B cell (primary cell): Measurements from ENCODE around the gene ZSWIM4. TPM values are rescaled to one million over a fixed set of nuclear protein-coding genes. Genes with fewer than 3 reads are reported as not detected.
"Not testable (repeated sequence)": the region's sequence is repeated elsewhere in the genome, so short reads cannot be mapped to it uniquely, and the experiment has no call there.

ENCODE experiments used
- ATAC-seq: fragments of 200-7000 bp; cut with Tn5 transposase; one replicate; pipeline ENCODE4 v1.10.0; 2021; ENCODE audit warnings: low read depth, mild to moderate bottlenecking, moderate number of reproducible peaks, moderate library complexity
- CTCF ChIA-PET: fragments of 350-600 bp; sonication (Branson Sonifier 250); formaldehyde crosslinking; loops from one replicate; lab custom pipeline; 2021; ENCODE audit warnings: antibody characterized with exemption, inconsistent platforms; lab: Charles Lee
- POLR2A ChIA-PET: fragments of 350-600 bp; sonication (Branson Sonifier 250); formaldehyde crosslinking; loops from one replicate; lab custom pipeline; 2021; ENCODE audit warnings: antibody characterized with exemption; lab: Charles Lee
- DNase-seq: peaks from one replicate; pipeline ENCODE4 v3.0.0; 2013
- H2AFZ ChIP-seq: 2 replicates; pipeline ENCODE4 v1.6.1; 2012; ENCODE audit warnings: mild to moderate bottlenecking, low read depth, low read length; ENCODE audit not compliant: insufficient read depth, poor library complexity, severe bottlenecking
- H3K27ac ChIP-seq, 2 donors: 1 replicate in 1 of 2; 2 replicates in 1 of 2; pipeline ENCODE4 v1.5.1; 2012 to 2013; ENCODE audit warnings: low read length in 2 of 2, mild to moderate bottlenecking in 2 of 2, moderate library complexity in 1 of 2
- H3K27me3 ChIP-seq, 4 experiments: fragments of 200-600 bp in 1 of 4; sonication (generic) in 1 of 4; replicated peaks in 1 of 4; 1 replicate in 2 of 4; 2 replicates in 2 of 4; pipeline versions ENCODE4 v1.6.1 to v1.7.0; 2013 to 2016; ENCODE audit warnings: low read length in 3 of 4, mild to moderate bottlenecking in 2 of 4, mixed read lengths in 1 of 4, moderate library complexity in 1 of 4; ENCODE audit not compliant: insufficient read depth in 4 of 4, control insufficient read depth in 3 of 4; ENCODE audit errors: control extremely low read depth in 1 of 4
- H3K36me3 ChIP-seq, 2 experiments: replicated peaks in 1 of 2; 1 replicate in 1 of 2; 2 replicates in 1 of 2; pipeline versions ENCODE4 v1.6.1 to v1.7.1; 2013; ENCODE audit warnings: low read length in 1 of 2; ENCODE audit not compliant: insufficient read depth in 2 of 2, control insufficient read depth in 1 of 2; ENCODE audit errors: control extremely low read depth in 1 of 2, extremely low read depth in 1 of 2
- H3K4me1 ChIP-seq, 2 donors: fragments of 200-600 bp in 1 of 2; sonication (generic) in 1 of 2; 1 replicate in 1 of 2; 2 replicates in 1 of 2; pipeline versions ENCODE4 v1.5.1 to v1.6.1; 2013 to 2017; ENCODE audit warnings: low read length in 2 of 2; ENCODE audit not compliant: control insufficient read depth in 2 of 2, insufficient read depth in 2 of 2
- H3K4me2 ChIP-seq: replicated peaks from 2 replicates; pipeline ENCODE3; 2012; ENCODE audit warnings: mild to moderate bottlenecking, low read depth, low read length; ENCODE audit not compliant: poor library complexity, severe bottlenecking
- H3K4me3 ChIP-seq, 5 experiments: fragments of 200-600 bp in 1 of 5; sonication (generic) in 1 of 5; 1 replicate in 3 of 5; 2 replicates in 2 of 5; pipeline versions ENCODE4 v1.5.1 to v1.7.0; 2011 to 2016; ENCODE audit warnings: low read length in 4 of 5, mild to moderate bottlenecking in 4 of 5, low read depth in 2 of 5, control low read depth in 1 of 5, moderate library complexity in 1 of 5; ENCODE audit not compliant: insufficient read depth in 1 of 5; ENCODE audit errors: control extremely low read depth in 1 of 5, extremely low read depth in 1 of 5
- H3K79me2 ChIP-seq: fragments of 200-600 bp; sonication (generic); one replicate; pipeline ENCODE4 v1.6.0; 2016; ENCODE audit warnings: low read length; ENCODE audit not compliant: control insufficient read depth, insufficient read depth
- H3K9ac ChIP-seq: fragments of 200-600 bp; sonication (generic); 2 replicates; pipeline ENCODE4 v1.6.1; 2017; ENCODE audit warnings: mild to moderate bottlenecking, low read length, moderate library complexity
- H3K9me3 ChIP-seq, 3 donors: one replicate each; pipeline versions ENCODE4 v1.6.1 to v1.7.1; 2013; ENCODE audit warnings: low read length in 2 of 3; ENCODE audit not compliant: control insufficient read depth in 2 of 3, insufficient read depth in 1 of 3; ENCODE audit errors: control extremely low read depth in 1 of 3
- H4K20me1 ChIP-seq: 2 replicates; pipeline ENCODE4 v1.6.0; 2012; ENCODE audit warnings: mild to moderate bottlenecking, low read length; ENCODE audit not compliant: insufficient read depth, control insufficient read depth, poor library complexity, severe bottlenecking
- H3K27ac Mint-ChIP-seq: one replicate; pipeline ENCODE4 v1.8.0; 2021; ENCODE audit warnings: mixed read lengths
- H3K27me3 Mint-ChIP-seq: one replicate; pipeline ENCODE4 v1.8.0; 2021; ENCODE audit warnings: mixed read lengths
- H3K4me1 Mint-ChIP-seq: one replicate; pipeline ENCODE4 v1.8.0; 2021; ENCODE audit warnings: mixed read lengths
- H3K4me3 Mint-ChIP-seq: one replicate; pipeline ENCODE4 v1.8.0; 2021; ENCODE audit warnings: mixed read lengths
- H3K9me3 Mint-ChIP-seq: one replicate; pipeline ENCODE4 v1.8.0; 2022; ENCODE audit warnings: mixed read lengths; ENCODE audit not compliant: insufficient read depth
- EZH2 ChIP-seq: IDR thresholded peaks from 2 replicates; pipeline ENCODE4 v1.6.1; 2012; ENCODE audit warnings: borderline replicate concordance, low read depth, mild to moderate bottlenecking, moderate library complexity, low read length; ENCODE audit not compliant: insufficient read depth, poor library complexity, severe bottlenecking
- WGBS: methylation state at CpG from one replicate; pipeline ENCODE4 v1.1.5; 2013; ENCODE audit warnings: missing lambda C conversion rate; ENCODE audit not compliant: insufficient coverage; 5-methylcytosine and 5-hydroxymethylcytosine counted together
- intact Hi-C: fragments of 100-400 bp; cut with micrococcal nuclease; formaldehyde crosslinking; loops from one replicate; pipeline ENCODE4 v1.10.0; 2022
- polyA plus RNA-seq: library from polyadenylated mRNA; depleted of rRNA; stranded (reverse); fragments of >200 nt; gene quantifications from 2 replicates; pipeline ENCODE4 v1.2.3, GENCODE V29; 2012
- total RNA-seq, 2 donors: library from RNA; stranded (reverse); fragments of 120-200 nt in 1 of 2; gene quantifications; 1 replicate in 1 of 2; 2 replicates in 1 of 2; pipeline versions ENCODE4 v1.2.3 to v1.2.4, GENCODE V29; 2013 to 2022
- TF ChIP-seq, protein P1 (sequence below): fragments of 200-600 bp; IDR thresholded peaks from one replicate; pipeline ENCODE4 v1.8.0; 2022; ENCODE audit warnings: antibody characterized with exemption, mild to moderate bottlenecking

Gene ZSWIM4
- total and polyA plus RNA-seq, 2 donors (not counting 1 experiment from before 2014, with no cell fraction given): 2.6 to 10.6 TPM

DNA sequence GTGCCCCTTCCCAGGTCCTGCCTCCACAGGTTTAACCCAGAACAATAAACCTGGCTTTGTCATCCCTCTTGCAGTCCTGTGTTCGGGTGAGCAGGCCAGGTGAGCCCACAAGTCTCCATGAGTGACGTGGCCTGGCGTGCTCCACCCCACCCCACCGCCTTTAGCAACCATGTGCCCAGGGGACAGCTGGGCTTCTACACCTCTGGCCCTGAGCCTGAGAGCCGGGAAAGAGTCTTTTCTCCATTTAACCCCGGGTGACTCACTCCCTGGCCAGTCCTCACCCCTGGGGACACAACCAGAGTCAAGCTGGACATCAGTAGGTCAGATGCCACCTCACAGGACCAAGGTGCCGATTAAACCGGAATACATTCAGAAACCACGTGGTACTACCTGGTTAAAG is 16.8 kb upstream of the ZSWIM4 start:
- intact Hi-C loops: no loop called here
- CTCF ChIA-PET: no interaction called here
- ATAC-seq: no peak
- H3K36me3 ChIP-seq: peaks cover 0 to 21% of the 10 kb centered on the region in 2 experiments
- Mint-ChIP-seq H3K4me3 (no peak overlapping the region), H3K27me3 (no peaks in the 10 kb centered on the region), H3K27ac (no peak overlapping the region), H3K9me3 (no peaks in the 10 kb centered on the region), H3K4me1 (peaks cover 34% of the 10 kb centered on the region)
- POLR2A ChIA-PET: no interaction called here
- no peaks in the 10 kb centered on the region for H3K9me3 ChIP-seq
- H4K20me1 ChIP-seq: peaks cover 8% of the 10 kb centered on the region
- no peak overlapping the region for H3K27ac ChIP-seq
- peaks cover 10 to 18% of the 10 kb centered on the region in 2 donors for H3K4me1 ChIP-seq
- H3K79me2 ChIP-seq: peaks cover 35% of the 10 kb centered on the region
- no peak overlapping the region for H3K4me2 ChIP-seq
- no peak overlapping the region for H3K9ac ChIP-seq
- DNase-seq: no peak
- no peak overlapping the region for H3K4me3 ChIP-seq
- TF ChIP-seq EZH2: no peak
- TF ChIP-seq, protein P1, sequence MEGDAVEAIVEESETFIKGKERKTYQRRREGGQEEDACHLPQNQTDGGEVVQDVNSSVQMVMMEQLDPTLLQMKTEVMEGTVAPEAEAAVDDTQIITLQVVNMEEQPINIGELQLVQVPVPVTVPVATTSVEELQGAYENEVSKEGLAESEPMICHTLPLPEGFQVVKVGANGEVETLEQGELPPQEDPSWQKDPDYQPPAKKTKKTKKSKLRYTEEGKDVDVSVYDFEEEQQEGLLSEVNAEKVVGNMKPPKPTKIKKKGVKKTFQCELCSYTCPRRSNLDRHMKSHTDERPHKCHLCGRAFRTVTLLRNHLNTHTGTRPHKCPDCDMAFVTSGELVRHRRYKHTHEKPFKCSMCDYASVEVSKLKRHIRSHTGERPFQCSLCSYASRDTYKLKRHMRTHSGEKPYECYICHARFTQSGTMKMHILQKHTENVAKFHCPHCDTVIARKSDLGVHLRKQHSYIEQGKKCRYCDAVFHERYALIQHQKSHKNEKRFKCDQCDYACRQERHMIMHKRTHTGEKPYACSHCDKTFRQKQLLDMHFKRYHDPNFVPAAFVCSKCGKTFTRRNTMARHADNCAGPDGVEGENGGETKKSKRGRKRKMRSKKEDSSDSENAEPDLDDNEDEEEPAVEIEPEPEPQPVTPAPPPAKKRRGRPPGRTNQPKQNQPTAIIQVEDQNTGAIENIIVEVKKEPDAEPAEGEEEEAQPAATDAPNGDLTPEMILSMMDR: no peak
- H2AFZ ChIP-seq: no peak overlapping the region
- WGBS: 98% methylated on average over 9 of the region's 9 CpGs
- no peaks in the 10 kb centered on the region for H3K27me3 ChIP-seq

DNA sequence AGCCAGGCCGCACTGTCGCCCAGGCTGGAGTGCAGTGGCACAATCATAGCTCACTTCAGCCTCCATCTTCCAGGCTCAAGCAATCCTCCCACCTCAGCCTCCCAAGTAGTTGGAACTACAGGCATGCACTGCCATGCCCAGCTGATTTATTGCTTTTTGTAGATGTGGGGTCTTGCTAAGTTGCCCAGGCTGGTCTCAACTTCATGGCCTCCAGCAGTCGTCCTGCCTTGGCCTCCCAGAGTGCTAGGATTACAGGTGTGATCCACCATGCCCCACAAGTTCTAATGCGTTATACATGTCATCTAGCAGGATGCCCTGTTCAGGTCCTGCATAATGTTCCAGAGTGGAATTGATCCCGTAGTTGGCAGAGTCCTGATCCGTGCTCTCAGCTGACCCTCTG is 16.4 kb upstream of the ZSWIM4 start:
- Histone ChIP-seq H4K20me1 (peaks cover 8% of the 10 kb centered on the region), H3K36me3 (peaks cover 0 to 21% of the 10 kb centered on the region in 2 experiments), H3K79me2 (peaks cover 35% of the 10 kb centered on the region), H3K9me3 (no peaks in the 10 kb centered on the region), H3K4me3 (no peak overlapping the region), H3K4me2 (no peak overlapping the region), H3K9ac (no peak overlapping the region), H3K27ac (no peak overlapping the region), H2AFZ (no peak overlapping the region), H3K4me1 (peaks cover 13 to 22% of the 10 kb centered on the region in 2 donors), H3K27me3 (no peaks in the 10 kb centered on the region)
- Mint-ChIP-seq H3K9me3 (no peaks in the 10 kb centered on the region), H3K4me3 (no peak overlapping the region), H3K27me3 (no peaks in the 10 kb centered on the region), H3K27ac (no peak overlapping the region), H3K4me1 (peaks cover 39% of the 10 kb centered on the region)
- intact Hi-C loops: no loop called here
- ATAC-seq (no peak), DNase-seq (no peak)
- POLR2A ChIA-PET: no interaction called here
- CTCF ChIA-PET: no interaction called here
- no peak for TF ChIP-seq EZH2
- TF ChIP-seq, protein P1: no peak
- WGBS: 87% methylated on average over 6 of the region's 6 CpGs

DNA sequence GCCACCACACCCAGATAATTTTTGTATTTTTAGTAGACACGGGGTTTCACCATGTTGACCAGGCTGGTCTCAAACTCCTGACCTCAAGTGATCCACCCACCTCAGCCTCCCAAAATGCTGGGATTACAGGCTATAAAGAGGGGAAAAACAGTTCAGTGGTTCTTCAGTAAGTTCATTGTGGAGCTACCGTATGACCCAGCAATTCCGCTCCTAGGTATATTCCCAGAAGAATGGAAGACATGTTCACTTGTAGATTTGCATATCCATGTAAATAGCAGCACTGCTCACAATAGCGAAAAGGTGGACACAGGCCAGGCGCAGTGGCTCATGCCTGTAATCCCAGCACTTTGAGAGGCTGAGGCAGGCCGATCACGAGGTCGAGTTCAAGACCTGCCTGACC is 15.4 kb upstream of the ZSWIM4 start:
- H3K27me3 ChIP-seq, H3K27me3 Mint-ChIP-seq, H3K4me3 Mint-ChIP-seq, H3K9ac ChIP-seq, DNase-seq, H3K27ac Mint-ChIP-seq, H3K27ac ChIP-seq, intact Hi-C loops, H3K4me2 ChIP-seq, H3K9me3 ChIP-seq, H4K20me1 ChIP-seq, H2AFZ ChIP-seq, ATAC-seq, H3K9me3 Mint-ChIP-seq, H3K4me3 ChIP-seq: not testable (repeated sequence)
- peaks cover 36% of the 10 kb centered on the region for H3K4me1 Mint-ChIP-seq
- 96% methylated on average over 7 of the region's 8 CpGs for WGBS
- peaks cover 16 to 28% of the 10 kb centered on the region in 2 donors for H3K4me1 ChIP-seq
- H3K79me2 ChIP-seq: peaks cover 27% of the 10 kb centered on the region
- ChIA-PET POLR2A (interaction anchor here (0.7 kb wide), 1 partner anchor 159 kb away, joined by 5 read pairs; the partner anchor contains the start of gene PODNL1), CTCF (interaction anchor here (0.6 kb wide), 1 partner anchor 865 kb away, joined by 3 read pairs; no protein-coding TSS in a partner anchor)
- peaks cover 0 to 21% of the 10 kb centered on the region in 2 experiments for H3K36me3 ChIP-seq
